Endothelial cell of umbilical vein (primary cell): Measurements from ENCODE around the gene ARHGEF38. TPM values are rescaled to one million over a fixed set of nuclear protein-coding genes. Genes with fewer than 3 reads are reported as not detected.

Source experiments
- BruUV-seq: library from RNA; stranded (reverse); fragments of 400-500 nt; replicated peaks from 2 replicates; lab custom pipeline; 2021; lab: Mats Ljungman, UMichigan
- CTCF ChIA-PET: fragments of 300-600, 350-600 bp; sonication (Branson Sonifier 250); formaldehyde crosslinking; loops from one replicate; lab custom pipeline; 2021; ENCODE audit warnings: antibody characterized with exemption, inconsistent platforms; lab: Charles Lee
- POLR2A ChIA-PET: fragments of 300-600, 350-600 bp; sonication (Branson Sonifier 250); formaldehyde crosslinking; loops from one replicate; lab custom pipeline; 2021; ENCODE audit warnings: antibody characterized with exemption, inconsistent platforms; lab: Charles Lee
- DNase-seq: peaks from one replicate; pipeline ENCODE4 v3.0.0-alpha.2; 2011; ENCODE audit warnings: low read depth, low spot score
- FAIRE-seq: peaks from 2 replicates; lab custom pipeline; 2011; peaks lifted over from hg19 to GRCh38; lab: Jason Lieb, UNC
- H2AFZ ChIP-seq: 2 replicates; pipeline ENCODE4 v1.6.0; 2012; ENCODE audit warnings: low read depth, low read length, control low read depth, inconsistent platforms
- H3K27ac ChIP-seq: 2 replicates; pipeline ENCODE4 v1.5.1; 2011; ENCODE audit warnings: low read depth, mild to moderate bottlenecking, control low read depth, low read length, moderate library complexity; ENCODE audit not compliant: insufficient read depth
- H3K27me3 ChIP-seq, 2 experiments: 2 replicates each; pipeline versions ENCODE4 v1.6.0 to v1.6.1; 2011; ENCODE audit warnings: low read length in 2 of 2, mixed read lengths in 1 of 2; ENCODE audit not compliant: control insufficient read depth in 2 of 2, insufficient read depth in 2 of 2
- H3K36me3 ChIP-seq, 2 experiments: 2 replicates in 1 of 2; 3 replicates in 1 of 2; pipeline ENCODE4 v1.5.1; 2011; ENCODE audit warnings: low read length in 2 of 2, mild to moderate bottlenecking in 1 of 2, moderate library complexity in 1 of 2; ENCODE audit not compliant: control insufficient read depth in 2 of 2, insufficient read depth in 2 of 2; ENCODE audit errors: extremely low read depth in 1 of 2
- H3K4me1 ChIP-seq: 3 replicates; pipeline ENCODE4 v1.5.1; 2011; ENCODE audit warnings: mild to moderate bottlenecking, low read length; ENCODE audit not compliant: control insufficient read depth, insufficient read depth; ENCODE audit errors: extremely low read depth
- H3K4me2 ChIP-seq: 2 replicates; pipeline ENCODE4 v1.6.1; 2011; ENCODE audit warnings: low read length, control low read depth, mixed read lengths; ENCODE audit not compliant: insufficient read depth
- H3K4me3 ChIP-seq, 3 experiments: fragments of 200-600 bp in 1 of 3; sonication (generic), shearing (Covaris generic) in 1 of 3; replicated peaks in 1 of 3; 2 replicates each; pipeline ENCODE4 v1.5.1; 2011 to 2016; ENCODE audit warnings: control low read depth in 3 of 3, low read length in 3 of 3, mild to moderate bottlenecking in 2 of 3, inconsistent platforms in 1 of 3, low read depth in 1 of 3, moderate library complexity in 1 of 3; ENCODE audit not compliant: insufficient read depth in 1 of 3
- H3K79me2 ChIP-seq: 2 replicates; pipeline ENCODE4 v1.6.0; 2012; ENCODE audit warnings: low read length, inconsistent platforms; ENCODE audit not compliant: control insufficient read depth, insufficient read depth
- H3K9ac ChIP-seq: replicated peaks from 2 replicates; pipeline ENCODE3; 2011; ENCODE audit warnings: low read length, control low read depth; ENCODE audit not compliant: insufficient read depth; ENCODE audit errors: extremely low read depth
- H3K9me1 ChIP-seq: replicated peaks from 3 replicates; pipeline ENCODE4 v1.6.0; 2011; ENCODE audit warnings: mild to moderate bottlenecking, low read length; ENCODE audit not compliant: control insufficient read depth, insufficient read depth; ENCODE audit errors: extremely low read depth
- H3K9me3 ChIP-seq: replicated peaks from 2 replicates; pipeline ENCODE4 v1.5.1; 2012; ENCODE audit warnings: low read length, inconsistent platforms; ENCODE audit not compliant: control insufficient read depth, insufficient read depth
- H4K20me1 ChIP-seq: replicated peaks from 2 replicates; pipeline ENCODE3; 2011; ENCODE audit warnings: mild to moderate bottlenecking, low read length; ENCODE audit not compliant: control insufficient read depth, insufficient read depth; ENCODE audit errors: extremely low read depth
- CTCF ChIP-seq, 2 donors: IDR thresholded peaks; 1 replicate in 1 of 2; 2 replicates in 1 of 2; pipeline ENCODE4 v1.5.1; 2011; ENCODE audit warnings: low read length in 2 of 2, mild to moderate bottlenecking in 2 of 2, moderate library complexity in 2 of 2, control low read depth in 1 of 2, inconsistent platforms in 1 of 2, low read depth in 1 of 2; ENCODE audit not compliant: insufficient read depth in 1 of 2; ENCODE audit errors: extremely low read depth in 1 of 2
- EZH2 ChIP-seq: IDR thresholded peaks from 2 replicates; pipeline ENCODE4 v1.6.1; 2012; ENCODE audit warnings: borderline replicate concordance, low read depth, mild to moderate bottlenecking, moderate library complexity, low read length, inconsistent platforms; ENCODE audit not compliant: severe bottlenecking
- FOS ChIP-seq: IDR thresholded peaks from 2 replicates; pipeline ENCODE4 v1.6.1; 2011; ENCODE audit warnings: mild to moderate bottlenecking, low read length, moderate library complexity, borderline replicate concordance; ENCODE audit not compliant: insufficient read depth
- GATA2 ChIP-seq: IDR thresholded peaks from 2 replicates; pipeline ENCODE4 v1.7.0; 2011; ENCODE audit warnings: low read depth, mild to moderate bottlenecking, moderate library complexity, mixed read lengths, low read length; ENCODE audit not compliant: insufficient read length, insufficient read depth
- JUN ChIP-seq: IDR thresholded peaks from 2 replicates; pipeline ENCODE4 v1.6.1; 2011; ENCODE audit warnings: borderline replicate concordance, low read depth; ENCODE audit not compliant: insufficient read length, insufficient read depth
- MAX ChIP-seq: IDR thresholded peaks from 2 replicates; pipeline ENCODE4 v1.6.1; 2011; ENCODE audit not compliant: insufficient read depth, insufficient read length
- MYC ChIP-seq: IDR thresholded peaks from one replicate; pipeline ENCODE4 v1.6.1; 2011; ENCODE audit warnings: mild to moderate bottlenecking, low read depth, low read length
- POLR2A ChIP-seq: IDR thresholded peaks from 2 replicates; pipeline ENCODE4 v1.6.1; 2012; ENCODE audit warnings: low read depth, mild to moderate bottlenecking, control low read depth, low read length
- POLR2AphosphoS5 ChIP-seq: IDR thresholded peaks from 2 replicates; pipeline ENCODE4 v1.6.1; 2012; ENCODE audit warnings: low read depth, mild to moderate bottlenecking, control low read depth, low read length, moderate library complexity; ENCODE audit not compliant: insufficient read depth
- dilution Hi-C: fragments of 300-500 bp; cut with MboI; formaldehyde crosslinking; loops from one replicate; pipeline ENCODE4 v1.15.0; 2019; ENCODE audit warnings: low sequenced_read_pairs; ENCODE audit not compliant: extremely low pct_ligation_motif_present
- intact Hi-C: fragments of 100-400 bp; cut with micrococcal nuclease; formaldehyde crosslinking; loops from one replicate; pipeline ENCODE4 v1.10.0; 2022
- polyA plus RNA-seq, 4 experiments: library from polyadenylated mRNA; depleted of rRNA in 3 of 4; stranded (reverse) in 3 of 4; unstranded in 1 of 4; fragments of >200 nt; gene quantifications; 2 replicates each; pipeline versions ENCODE4 v1.2.1 to v1.2.3, GENCODE V29; 2011 to 2012; ENCODE audit warnings: missing spikeins in 1 of 4
- total RNA-seq: library from RNA; stranded (reverse); gene quantifications from 2 replicates; pipeline ENCODE4 v1.2.3, GENCODE V29; 2021

ARHGEF38 gene
- total and polyA plus RNA-seq, 2 donors (not counting 3 experiments of a cell fraction or from before 2014, with no cell fraction given) = not detected

DNA sequence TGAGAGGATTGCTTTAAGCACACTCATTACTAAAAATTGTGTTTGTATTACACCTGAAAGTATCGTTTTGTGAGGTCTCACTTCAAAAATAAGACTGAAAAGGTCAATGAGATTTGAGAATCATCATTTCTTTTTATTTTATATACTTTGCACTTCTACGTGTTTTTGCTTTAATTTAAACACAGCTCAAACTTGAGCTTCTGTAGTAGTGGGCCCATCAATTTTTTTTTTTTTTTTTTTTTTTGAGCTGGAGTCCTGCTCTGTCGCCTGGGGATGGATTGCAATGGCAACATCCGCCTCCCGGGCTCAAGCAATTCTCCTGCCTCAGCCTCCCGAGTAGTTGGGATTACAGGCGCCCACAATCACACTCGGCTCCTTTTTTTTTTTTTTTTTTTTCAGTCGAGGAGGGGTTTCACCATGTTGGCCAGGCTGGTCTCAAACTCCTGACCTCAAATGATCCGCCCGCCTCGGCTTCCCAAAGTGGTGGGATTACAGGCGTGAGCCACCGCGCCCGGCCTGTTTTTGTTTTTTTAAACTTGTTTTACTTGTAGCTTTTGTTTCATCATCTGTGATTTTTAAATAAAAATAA lies 157.7 kb downstream of the ARHGEF38 start:
- H2AFZ ChIP-seq = no peak overlapping the region
- no peak overlapping the region for H3K27ac ChIP-seq

GRCh38 chr4:105710678-105711077 lies 158.3 kb downstream of the ARHGEF38 start:
- Histone ChIP-seq H3K27ac (no peak overlapping the region), H3K79me2 (peaks cover 42% of the 10 kb centered on the region), H3K4me2 (no peak overlapping the region), H2AFZ (no peak overlapping the region), H3K36me3 (no peaks in the 10 kb centered on the region), H3K9me3 (no peaks in the 10 kb centered on the region), H3K27me3 (no peaks in the 10 kb centered on the region), H3K4me3 (no peak overlapping the region), H3K4me1 (peaks cover 16% of the 10 kb centered on the region), H3K9me1 (no peaks in the 10 kb centered on the region), H3K9ac (no peak overlapping the region), H4K20me1 (no peaks in the 10 kb centered on the region)
- DNase-seq (no peak), FAIRE-seq (no peak)
- TF ChIP-seq JUN (no peak), POLR2A (no peak), CTCF (IDR thresholded peaks at IDR 0.05; ENCODE audit: extremely low read depth in 1 of 2, insufficient read depth in 1 of 2, low read depth in 1 of 2, low read length in 2 of 2) (no peak), POLR2AphosphoS5 (no peak), FOS (no peak), GATA2 (no peak), MAX (no peak), EZH2 (no peak), MYC (no peak)
- intact Hi-C loops (loop anchor here (10.0 kb wide), 1 partner anchor 354 kb away; no protein-coding TSS in a partner anchor), dilution Hi-C loops (no loop called here)
- CTCF ChIA-PET = interaction anchor here (0.7 to 4.0 kb wide), 4 partner anchors 11 to 1211 kb away, joined by 3 to 10 read pairs (median 3); no protein-coding TSS in a partner anchor
- POLR2A ChIA-PET = no interaction called here
- BruUV-seq = no TSS peak

More for the DNA sequence above, 157.7 kb downstream of the ARHGEF38 start:
- peak overlapping the region; percentile 99 for H3K4me2 ChIP-seq
- H3K79me2 ChIP-seq = peaks cover 47% of the 10 kb centered on the region
- H3K4me3 ChIP-seq = no peak overlapping the region
- H4K20me1 ChIP-seq = no peaks in the 10 kb centered on the region
- no TSS peak for BruUV-seq
- H3K4me1 ChIP-seq = peaks cover 16% of the 10 kb centered on the region
- no peaks in the 10 kb centered on the region for H3K9me1 ChIP-seq
- H3K9ac ChIP-seq = no peak overlapping the region
- no peaks in the 10 kb centered on the region for H3K9me3 ChIP-seq
- ChIA-PET CTCF (interaction anchor here (0.7 to 4.0 kb wide), 5 partner anchors 9 to 1210 kb away, joined by 3 to 10 read pairs (median 3); no protein-coding TSS in a partner anchor), POLR2A (interaction anchor here (0.7 kb wide), 2 partner anchors 281 to 556 kb away, joined by 3 to 5 read pairs; no protein-coding TSS in a partner anchor)
- TF ChIP-seq EZH2 = no peak
- no peak for TF ChIP-seq MYC
- TF ChIP-seq JUN = no peak
- DNase-seq (no peak), FAIRE-seq (no peak)
- H3K36me3 ChIP-seq = no peaks in the 10 kb centered on the region
- intact Hi-C loops = loop anchor here (10.0 kb wide), 1 partner anchor 355 kb away; no protein-coding TSS in a partner anchor
- no peaks in the 10 kb centered on the region for H3K27me3 ChIP-seq
- dilution Hi-C loops = no loop called here
